Breast epithelium (tissue), 3 donors: ENCODE data around the gene TYW5.

ENCODE experiments used
- POLR2A ChIP-seq: fragments of 450-650 bp; IDR thresholded peaks from one replicate; pipeline ENCODE4 v1.6.1; 2016; ENCODE audit warnings: antibody characterized with exemption, mild to moderate bottlenecking, moderate library complexity
- POLR2AphosphoS5 ChIP-seq, 3 donors: sonication (generic); formaldehyde crosslinking; IDR thresholded peaks; one replicate each; pipeline ENCODE4 v1.6.1; 2017; ENCODE audit warnings: antibody characterized with exemption in 3 of 3
- TF ChIP-seq, protein P1 (sequence below), 3 donors: fragments of 450-650 bp; IDR thresholded peaks; one replicate each; pipeline ENCODE4 v1.5.1; 2016 to 2017; ENCODE audit warnings: antibody characterized with exemption in 3 of 3, mild to moderate bottlenecking in 3 of 3, moderate library complexity in 3 of 3

DNA sequence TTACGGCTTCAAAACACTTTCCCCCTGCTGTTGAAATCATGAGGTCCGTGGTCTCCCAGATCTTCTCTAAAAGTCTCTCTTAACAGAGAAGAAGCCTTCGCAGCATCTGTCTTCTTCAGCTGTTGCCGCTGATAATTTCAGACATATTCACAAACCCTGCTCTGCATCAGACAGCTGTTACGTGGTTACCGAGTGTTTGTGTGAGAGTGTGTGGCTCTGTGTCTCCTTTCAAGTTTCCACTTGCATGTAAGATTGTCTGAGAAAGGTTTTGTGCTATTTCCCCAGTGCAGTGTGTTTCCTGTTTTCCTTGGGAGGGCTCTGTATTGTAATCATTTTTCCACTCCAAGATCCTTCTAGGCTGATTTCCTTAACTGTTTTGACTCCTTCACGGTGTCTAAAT, 32.9 kb upstream of the TYW5 start:
- TF ChIP-seq, protein P1, sequence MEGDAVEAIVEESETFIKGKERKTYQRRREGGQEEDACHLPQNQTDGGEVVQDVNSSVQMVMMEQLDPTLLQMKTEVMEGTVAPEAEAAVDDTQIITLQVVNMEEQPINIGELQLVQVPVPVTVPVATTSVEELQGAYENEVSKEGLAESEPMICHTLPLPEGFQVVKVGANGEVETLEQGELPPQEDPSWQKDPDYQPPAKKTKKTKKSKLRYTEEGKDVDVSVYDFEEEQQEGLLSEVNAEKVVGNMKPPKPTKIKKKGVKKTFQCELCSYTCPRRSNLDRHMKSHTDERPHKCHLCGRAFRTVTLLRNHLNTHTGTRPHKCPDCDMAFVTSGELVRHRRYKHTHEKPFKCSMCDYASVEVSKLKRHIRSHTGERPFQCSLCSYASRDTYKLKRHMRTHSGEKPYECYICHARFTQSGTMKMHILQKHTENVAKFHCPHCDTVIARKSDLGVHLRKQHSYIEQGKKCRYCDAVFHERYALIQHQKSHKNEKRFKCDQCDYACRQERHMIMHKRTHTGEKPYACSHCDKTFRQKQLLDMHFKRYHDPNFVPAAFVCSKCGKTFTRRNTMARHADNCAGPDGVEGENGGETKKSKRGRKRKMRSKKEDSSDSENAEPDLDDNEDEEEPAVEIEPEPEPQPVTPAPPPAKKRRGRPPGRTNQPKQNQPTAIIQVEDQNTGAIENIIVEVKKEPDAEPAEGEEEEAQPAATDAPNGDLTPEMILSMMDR (IDR thresholded peaks at IDR 0.05), result no peak
- TF ChIP-seq POLR2A (no peak), POLR2AphosphoS5 (IDR thresholded peaks at IDR 0.05) (no peak)
